SU-DHL-6 (cell line): ENCODE data around the gene NSD1.

Source experiments
- H2AFZ ChIP-seq: fragments of 200-600 bp; sonication (generic); 2 replicates; pipeline ENCODE4 v1.6.1; 2014; ENCODE audit warnings: low read depth, mild to moderate bottlenecking, moderate library complexity, mixed read lengths, antibody characterized with exemption, low read length; ENCODE audit not compliant: severe bottlenecking
- H3F3A ChIP-seq: fragments of 200-600 bp; shearing (Covaris generic); 2 replicates; pipeline ENCODE4 v1.6.0; 2016; ENCODE audit warnings: antibody characterized with exemption, mild to moderate bottlenecking; ENCODE audit not compliant: insufficient read depth
- H3K27ac ChIP-seq: fragments of 200-600 bp; sonication (generic); 2 replicates; pipeline ENCODE4 v1.5.1; 2016; ENCODE audit warnings: low read depth, mild to moderate bottlenecking, low read length, moderate library complexity, mixed read lengths
- H3K27me3 ChIP-seq: fragments of 200-600 bp; sonication (generic), shearing (Covaris generic); 2 replicates; pipeline ENCODE4 v1.6.0; 2014; ENCODE audit warnings: mild to moderate bottlenecking, low read length
- H3K36me3 ChIP-seq: fragments of 200-600 bp; sonication (generic); 2 replicates; pipeline ENCODE4 v1.6.1; 2014; ENCODE audit warnings: mild to moderate bottlenecking, low read length, mixed read lengths
- H3K4me2 ChIP-seq: fragments of 300-600, 200-600 bp; shearing (Covaris generic), sonication (generic); 2 replicates; pipeline ENCODE4 v1.6.0; 2014; ENCODE audit warnings: low read length, low read depth, mild to moderate bottlenecking; ENCODE audit not compliant: poor library complexity, severe bottlenecking
- H3K4me3 ChIP-seq: fragments of 200-600 bp; sonication (generic); 2 replicates; pipeline ENCODE4 v1.5.1; 2014; ENCODE audit warnings: antibody characterized with exemption, low read length, mild to moderate bottlenecking, mixed read lengths; ENCODE audit not compliant: insufficient read depth, poor library complexity, severe bottlenecking
- H3K79me2 ChIP-seq: fragments of 200-600 bp; sonication (generic); 2 replicates; pipeline ENCODE4 v1.6.1; 2014; ENCODE audit warnings: mild to moderate bottlenecking, low read length, moderate library complexity; ENCODE audit not compliant: insufficient read depth
- H3K9ac ChIP-seq: fragments of 200-600 bp; sonication (generic); 2 replicates; pipeline ENCODE4 v1.7.0; 2014; ENCODE audit warnings: mild to moderate bottlenecking, low read length
- H3K9me2 ChIP-seq: fragments of 200-600 bp; sonication (generic); replicated peaks from 2 replicates; pipeline ENCODE4 v1.6.1; 2014; ENCODE audit warnings: low read length; ENCODE audit not compliant: insufficient read depth
- H3K9me3 ChIP-seq: fragments of 200-600 bp; sonication (generic); 2 replicates; pipeline ENCODE4 v1.6.1; 2014; ENCODE audit warnings: low read length, mixed read lengths; ENCODE audit not compliant: insufficient read depth
- H4K20me1 ChIP-seq: fragments of 200-600 bp; sonication (generic); 2 replicates; pipeline ENCODE4 v1.6.1; 2014; ENCODE audit warnings: low read depth, mild to moderate bottlenecking, antibody characterized with exemption, low read length, moderate library complexity, mixed read lengths
- CTCF ChIP-seq: fragments of 200-600 bp; sonication (generic); IDR thresholded peaks from one replicate; pipeline ENCODE4 v1.5.1; 2017; ENCODE audit warnings: antibody characterized with exemption, mild to moderate bottlenecking, low read length, moderate library complexity; ENCODE audit not compliant: insufficient read depth, poor library complexity, severe bottlenecking
- EZH2phosphoT487 ChIP-seq: fragments of 200-600 bp; sonication (generic), shearing (Covaris generic); conservative IDR thresholded peaks from 2 replicates; pipeline ENCODE4 v1.6.1; 2018; ENCODE audit warnings: mild to moderate bottlenecking, antibody characterized with exemption, low read length, moderate library complexity, mixed read lengths

Gene NSD1

GRCh38 chr5:177220576-177220975, 87.0 kb downstream of the NSD1 start:
- Histone ChIP-seq H3K27ac (no peak overlapping the region), H3K4me2 (no peak overlapping the region), H4K20me1 (peaks cover 15% of the 10 kb centered on the region), H2AFZ (no peak overlapping the region), H3K9me3 (no peaks in the 10 kb centered on the region), H3F3A (peaks cover 16% of the 10 kb centered on the region; the same call in 1 of the 2 replicates), H3K4me3 (no peak overlapping the region), H3K36me3 (peaks cover 23% of the 10 kb centered on the region), H3K9ac (no peak overlapping the region), H3K9me2 (no peaks in the 10 kb centered on the region), H3K27me3 (no peaks in the 10 kb centered on the region), H3K79me2 (peaks cover 99% of the 10 kb centered on the region)
- TF ChIP-seq CTCF (no peak), EZH2phosphoT487 (no peak)

- Histone ChIP-seq H3K79me2 (peaks cover 99% of the 10 kb centered on the region), H3K27ac (no peak overlapping the region), H3F3A (peaks cover 19% of the 10 kb centered on the region; the same call in 1 of the 2 replicates), H2AFZ (no peak overlapping the region), H3K36me3 (peaks cover 24% of the 10 kb centered on the region), H3K27me3 (no peaks in the 10 kb centered on the region), H4K20me1 (peaks cover 15% of the 10 kb centered on the region), H3K4me3 (no peak overlapping the region), H3K4me2 (no peak overlapping the region), H3K9ac (no peak overlapping the region), H3K9me2 (no peaks in the 10 kb centered on the region), H3K9me3 (no peaks in the 10 kb centered on the region)
- no peak for TF ChIP-seq CTCF
- TF ChIP-seq EZH2phosphoT487: no peak
These were observed 88.7 kb downstream of the NSD1 start for GRCh38 chr5:177222269-177222668.

- Histone ChIP-seq H3K4me3 (no peak overlapping the region), H3K36me3 (peaks cover 32% of the 10 kb centered on the region), H3K79me2 (peaks cover 99% of the 10 kb centered on the region), H3K4me2 (no peak overlapping the region), H3F3A (peaks cover 21% of the 10 kb centered on the region; the same call in 1 of the 2 replicates), H3K27me3 (no peaks in the 10 kb centered on the region), H4K20me1 (peaks cover 21% of the 10 kb centered on the region), H3K9me3 (no peaks in the 10 kb centered on the region), H2AFZ (no peak overlapping the region), H3K9me2 (no peaks in the 10 kb centered on the region), H3K9ac (no peak overlapping the region), H3K27ac (no peak overlapping the region)
- no peak for TF ChIP-seq CTCF
- no peak for TF ChIP-seq EZH2phosphoT487
These were observed 92.2 kb downstream of the NSD1 start for GRCh38 chr5:177225798-177226197.
